22Rv1 (cell line): ENCODE measurements around the gene DOP1B.
A peak's percentile ranks its signal among the peaks of the same experiment; 100 is the strongest.

Experiments used
- CTCF ChIP-seq: fragments of 450-650 bp; IDR thresholded peaks from 2 replicates; pipeline ENCODE4 v1.5.1; 2017; ENCODE audit warnings: mild to moderate bottlenecking
- ZFX ChIP-seq: fragments of 450-650 bp; IDR thresholded peaks from 2 replicates; pipeline ENCODE4 v1.6.1; 2017; ENCODE audit warnings: antibody characterized with exemption, borderline replicate concordance

- TF ChIP-seq CTCF, result peak; percentile 54
- no peak for TF ChIP-seq ZFX
These were observed 31.6 kb downstream of the DOP1B start for GRCh38 chr21:36188081-36188681.
